Tibial nerve (tissue), 4 donors: ENCODE data around the gene MAZ. TPM values are rescaled to one million over a fixed set of nuclear protein-coding genes. Genes with fewer than 3 reads are reported as not detected.

Source experiments
- DNase-seq, 2 donors: peaks; one replicate each; pipeline ENCODE4 v3.0.0-alpha.2; 2019; ENCODE audit warnings: low spot score in 2 of 2
- H3K27ac ChIP-seq, 4 donors: fragments of 200-600 bp; sonication (generic) in 3 of 4; one replicate each; pipeline ENCODE4 v1.5.1; 2017 to 2019; ENCODE audit warnings: mild to moderate bottlenecking in 1 of 4
- H3K27me3 ChIP-seq, 2 donors: fragments of 200-600 bp; sonication (generic) in 1 of 2; one replicate each; pipeline versions ENCODE4 v1.5.1 to v1.6.0; 2017 to 2019
- H3K36me3 ChIP-seq, 3 donors: fragments of 200-600 bp; sonication (generic); one replicate each; pipeline ENCODE4 v1.5.1; 2018 to 2019
- H3K4me1 ChIP-seq, 4 donors: fragments of 200-600 bp; sonication (generic) in 3 of 4; one replicate each; pipeline ENCODE4 v1.5.1; 2017 to 2019
- H3K4me3 ChIP-seq, 4 donors: fragments of 200-600 bp; sonication (generic) in 3 of 4; one replicate each; pipeline ENCODE4 v1.5.1; 2017 to 2019; ENCODE audit warnings: mild to moderate bottlenecking in 1 of 4, moderate library complexity in 1 of 4
- H3K9me3 ChIP-seq, 4 donors: fragments of 200-600 bp; sonication (generic) in 3 of 4; one replicate each; pipeline ENCODE4 v1.5.1; 2017 to 2019
- CTCF ChIP-seq, 5 experiments: fragments of 200-600 bp in 3 of 5; fragments of 450-650 bp in 2 of 5; sonication (generic) in 3 of 5; IDR thresholded peaks; one replicate each; pipeline ENCODE4 v1.5.1; 2016 to 2019; ENCODE audit warnings: antibody characterized with exemption in 5 of 5, mild to moderate bottlenecking in 3 of 5, moderate library complexity in 2 of 5
- EP300 ChIP-seq, 2 donors: sonication (generic); formaldehyde crosslinking; IDR thresholded peaks; one replicate each; pipeline ENCODE4 v1.6.1; 2017; ENCODE audit warnings: antibody characterized with exemption in 2 of 2, mild to moderate bottlenecking in 1 of 2
- POLR2A ChIP-seq, 2 donors: fragments of 450-650 bp; IDR thresholded peaks; one replicate each; pipeline ENCODE4 v1.6.1; 2017; ENCODE audit warnings: antibody characterized with exemption in 2 of 2, mild to moderate bottlenecking in 2 of 2, moderate library complexity in 2 of 2
- WGBS, 2 donors: methylation state at CpG; one replicate each; pipeline ENCODE4 v1.1.5; 2018; 5-methylcytosine and 5-hydroxymethylcytosine counted together
- total RNA-seq, 4 donors: library from RNA; depleted of rRNA; stranded (reverse); fragments of >200 nt; gene quantifications; one replicate each; pipeline ENCODE4 v1.1.0, GENCODE V29; 2016

Gene MAZ
- total RNA-seq, 4 donors from 2014 or later = 40.0 to 75.9 (median 62.0) TPM

DNA sequence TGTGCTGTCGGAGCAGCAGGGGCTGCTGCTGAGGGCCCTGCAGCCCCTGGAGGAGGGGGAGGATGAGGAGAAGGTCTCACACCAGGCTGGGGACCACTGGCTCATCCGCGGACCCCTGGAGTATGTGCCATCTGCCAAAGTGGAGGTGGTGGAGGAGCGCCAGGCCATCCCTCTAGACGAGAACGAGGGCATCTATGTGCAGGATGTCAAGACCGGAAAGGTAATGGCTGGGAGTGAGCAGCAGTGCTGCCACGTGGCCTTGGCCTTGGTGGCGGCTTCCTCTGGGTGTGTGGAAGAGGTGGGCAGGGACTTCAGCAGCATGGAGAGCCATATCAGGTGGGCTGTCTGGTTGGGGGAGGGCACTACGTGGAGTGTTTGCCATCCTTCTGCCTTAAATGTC lies 33.9 kb downstream of the MAZ start:
- H3K36me3 ChIP-seq = peaks cover 6 to 100% (median 28%) of the 10 kb centered on the region in 3 donors
- H3K27me3 ChIP-seq = no peaks in the 10 kb centered on the region
- TF ChIP-seq POLR2A (IDR thresholded peaks at IDR 0.05) = no peak
- no peak for TF ChIP-seq CTCF (IDR thresholded peaks at IDR 0.05)
- no peak for TF ChIP-seq EP300 (IDR thresholded peaks at IDR 0.05)
- no peak for DNase-seq
- WGBS, 2 donors = 82 to 88% methylated on average over 10 of the region's 10 CpGs
- no peak overlapping the region for H3K27ac ChIP-seq
- H3K9me3 ChIP-seq = no peaks in the 10 kb centered on the region
- no peaks in the 10 kb centered on the region for H3K4me1 ChIP-seq
- no peak overlapping the region for H3K4me3 ChIP-seq

DNA sequence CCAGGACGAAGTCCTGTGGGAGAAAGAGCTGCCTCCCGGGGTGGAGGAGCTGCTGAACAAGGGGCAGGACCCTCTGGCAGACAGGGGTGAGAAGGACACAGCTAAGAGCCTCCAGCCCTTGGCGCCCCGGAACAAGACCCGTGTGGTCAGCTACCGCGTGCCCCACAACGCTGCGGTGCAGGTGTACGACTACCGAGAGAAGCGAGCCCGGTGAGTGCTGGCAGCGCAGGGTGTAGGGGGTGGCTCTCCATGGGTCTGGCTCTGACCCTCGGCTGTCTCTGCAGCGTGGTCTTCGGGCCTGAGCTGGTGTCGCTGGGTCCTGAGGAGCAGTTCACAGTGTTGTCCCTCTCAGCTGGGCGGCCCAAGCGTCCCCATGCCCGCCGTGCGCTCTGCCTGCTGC lies 35.3 kb downstream of the MAZ start:
- no peak for DNase-seq
- Histone ChIP-seq H3K27ac (no peak overlapping the region), H3K4me3 (no peak overlapping the region), H3K4me1 (no peaks in the 10 kb centered on the region), H3K27me3 (no peaks in the 10 kb centered on the region), H3K9me3 (no peaks in the 10 kb centered on the region), H3K36me3 (peaks cover 6 to 100% (median 35%) of the 10 kb centered on the region in 3 donors)
- WGBS, 2 donors = 88 to 91% methylated on average over 20 to 23 of the region's 23 CpGs
- TF ChIP-seq CTCF (IDR thresholded peaks at IDR 0.05) (no peak), POLR2A (IDR thresholded peaks at IDR 0.05) (no peak), EP300 (IDR thresholded peaks at IDR 0.05) (no peak)

GRCh38 chr16:29842732-29843346 lies 36.5 kb downstream of the MAZ start:
- no peak for DNase-seq
- TF ChIP-seq POLR2A (IDR thresholded peaks at IDR 0.05) = no peak
- TF ChIP-seq CTCF (IDR thresholded peaks at IDR 0.05) = no peak
- TF ChIP-seq EP300 (IDR thresholded peaks at IDR 0.05) = no peak
- peaks cover 2 to 100% (median 47%) of the 10 kb centered on the region in 3 donors for H3K36me3 ChIP-seq
- no peaks in the 10 kb centered on the region for H3K9me3 ChIP-seq
- H3K27me3 ChIP-seq = no peaks in the 10 kb centered on the region
- no peaks in the 10 kb centered on the region for H3K4me1 ChIP-seq
- no peak overlapping the region for H3K4me3 ChIP-seq
- WGBS, 2 donors = 87 to 93% methylated on average over 9 of the region's 9 CpGs
- H3K27ac ChIP-seq = no peak overlapping the region

DNA sequence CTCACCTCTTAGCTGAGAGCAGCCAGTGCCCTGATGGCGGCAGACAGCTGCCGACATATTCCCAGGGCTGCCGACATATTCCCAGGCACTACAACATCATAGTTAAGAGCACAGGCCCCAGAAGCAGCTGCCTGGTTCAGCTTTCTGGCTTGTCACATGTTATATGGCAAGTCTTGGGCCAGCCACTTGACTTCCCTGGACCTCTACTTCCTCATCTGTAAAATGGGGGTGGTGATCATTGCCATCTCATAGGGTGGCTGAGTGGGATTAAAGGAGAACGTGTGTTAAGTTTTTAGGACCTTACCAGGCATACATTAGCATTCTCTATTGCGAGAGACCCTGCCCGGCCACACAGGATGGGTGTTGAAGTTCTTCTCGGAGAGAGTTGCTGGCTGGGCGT lies 37.6 kb downstream of the MAZ start:
- no peak overlapping the region for H3K4me3 ChIP-seq
- no peaks in the 10 kb centered on the region for H3K27me3 ChIP-seq
- no peaks in the 10 kb centered on the region for H3K4me1 ChIP-seq
- 88 to 95% methylated on average over 6 to 8 of the region's 8 CpGs for WGBS, 2 donors
- H3K36me3 ChIP-seq = peaks cover 2 to 94% (median 41%) of the 10 kb centered on the region in 3 donors
- DNase-seq = no peak
- no peaks in the 10 kb centered on the region for H3K9me3 ChIP-seq
- TF ChIP-seq EP300 (IDR thresholded peaks at IDR 0.05) (no peak), CTCF (IDR thresholded peaks at IDR 0.05) (no peak), POLR2A (IDR thresholded peaks at IDR 0.05) (no peak)
- no peak overlapping the region for H3K27ac ChIP-seq

DNA sequence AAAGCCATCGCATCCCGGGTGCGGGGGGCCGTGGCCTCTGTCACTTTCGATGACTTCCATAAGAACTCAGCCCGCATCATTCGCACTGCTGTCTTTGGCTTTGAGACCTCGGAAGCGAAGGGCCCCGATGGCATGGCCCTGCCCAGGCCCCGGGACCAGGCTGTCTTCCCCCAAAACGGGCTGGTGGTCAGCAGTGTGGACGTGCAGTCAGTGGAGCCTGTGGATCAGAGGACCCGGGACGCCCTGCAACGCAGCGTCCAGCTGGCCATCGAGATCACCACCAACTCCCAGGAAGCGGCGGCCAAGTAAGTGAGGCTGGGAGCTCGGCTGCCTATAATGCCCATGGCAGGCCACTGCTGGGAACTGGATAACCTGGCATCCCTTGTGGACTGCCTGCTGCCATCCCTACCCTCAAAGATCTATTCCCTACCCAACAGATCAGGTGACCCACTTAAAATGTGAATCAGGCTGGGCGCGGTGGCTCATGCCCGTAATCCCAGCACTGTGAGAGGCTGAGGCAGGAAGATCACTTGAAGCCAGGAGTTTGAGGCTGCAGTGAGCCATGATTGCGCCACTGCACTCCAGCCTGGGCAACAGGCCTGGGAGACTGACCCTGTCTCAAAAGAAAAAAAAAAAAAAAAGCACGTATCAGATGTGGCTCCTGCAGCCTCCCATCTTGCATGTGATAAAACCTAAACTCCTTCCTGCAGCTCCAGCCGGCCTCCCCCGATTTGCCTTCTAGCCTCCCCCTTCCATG lies 38.4 kb downstream of the MAZ start:
- H3K36me3 ChIP-seq = peaks cover 2 to 86% (median 41%) of the 10 kb centered on the region in 3 donors
- TF ChIP-seq POLR2A (IDR thresholded peaks at IDR 0.05) (no peak), EP300 (IDR thresholded peaks at IDR 0.05) (no peak), CTCF (IDR thresholded peaks at IDR 0.05) (no peak)
- no peak for DNase-seq
- no peak overlapping the region for H3K4me3 ChIP-seq
- 89% methylated on average over 27 to 28 of the region's 28 CpGs for WGBS, 2 donors
- H3K4me1 ChIP-seq = peaks cover 0 to 8% (median 0%) of the 10 kb centered on the region in 4 donors
- no peaks in the 10 kb centered on the region for H3K27me3 ChIP-seq
- no peaks in the 10 kb centered on the region for H3K9me3 ChIP-seq
- no peak overlapping the region for H3K27ac ChIP-seq
